ENCODE data around the gene MYL7. TPM values are rescaled to one million over a fixed set of nuclear protein-coding genes. Genes with fewer than 3 reads are reported as not detected.

MYL7 gene
- total RNA-seq, 1 experiment from 2014 or later: not detected

DNA sequence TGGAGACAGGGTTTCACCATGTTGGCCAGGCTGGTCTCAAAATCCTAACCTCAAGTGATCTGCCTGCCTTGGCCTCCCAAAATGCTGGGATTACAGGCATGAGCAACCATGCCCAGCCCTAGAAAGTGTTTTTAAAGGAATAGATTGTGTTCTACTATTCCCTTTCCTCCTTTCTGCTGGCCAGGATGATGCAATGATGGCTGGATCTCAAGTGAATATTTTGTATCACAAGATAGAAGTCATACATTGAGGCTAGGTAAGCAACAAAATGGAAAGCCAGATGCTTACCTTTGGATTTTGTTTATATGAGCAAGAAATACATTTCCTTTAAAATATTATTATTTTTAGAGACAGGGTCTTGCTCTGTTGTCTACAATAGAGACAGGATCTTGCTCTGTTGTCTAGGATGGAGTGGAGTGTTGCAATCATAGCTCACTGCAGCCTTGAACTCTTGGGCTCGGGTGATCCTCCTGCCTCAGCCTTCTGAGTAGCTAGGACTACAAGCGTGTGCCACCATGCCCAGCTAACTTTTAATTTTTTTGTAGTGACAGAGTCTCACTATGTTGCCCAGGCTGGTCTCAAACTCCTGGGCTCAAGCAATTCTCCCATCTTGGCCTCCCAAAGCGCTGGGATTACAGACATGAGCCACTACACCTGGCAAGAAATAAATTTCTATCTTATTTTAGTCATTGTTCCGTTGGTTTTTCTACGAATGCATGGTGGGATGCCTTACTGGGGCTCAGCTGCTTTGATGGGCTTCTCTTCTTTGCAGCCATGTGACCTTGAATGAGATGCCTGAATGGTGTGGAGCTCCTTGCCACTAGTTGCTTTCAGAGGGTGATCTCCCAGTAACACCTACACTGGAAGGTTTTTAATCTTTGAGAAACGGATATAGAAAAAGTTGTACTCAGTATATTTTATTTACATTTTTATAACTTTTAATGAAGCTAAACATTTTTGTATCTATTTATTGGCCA is 42.8 kb downstream of the MYL7 start:
- POLR2A ChIA-PET: interaction anchor here (0.6 to 0.7 kb wide), 2 partner anchors 19 to 42 kb away, joined by 3 to 9 read pairs; no protein-coding TSS in a partner anchor

DNA sequence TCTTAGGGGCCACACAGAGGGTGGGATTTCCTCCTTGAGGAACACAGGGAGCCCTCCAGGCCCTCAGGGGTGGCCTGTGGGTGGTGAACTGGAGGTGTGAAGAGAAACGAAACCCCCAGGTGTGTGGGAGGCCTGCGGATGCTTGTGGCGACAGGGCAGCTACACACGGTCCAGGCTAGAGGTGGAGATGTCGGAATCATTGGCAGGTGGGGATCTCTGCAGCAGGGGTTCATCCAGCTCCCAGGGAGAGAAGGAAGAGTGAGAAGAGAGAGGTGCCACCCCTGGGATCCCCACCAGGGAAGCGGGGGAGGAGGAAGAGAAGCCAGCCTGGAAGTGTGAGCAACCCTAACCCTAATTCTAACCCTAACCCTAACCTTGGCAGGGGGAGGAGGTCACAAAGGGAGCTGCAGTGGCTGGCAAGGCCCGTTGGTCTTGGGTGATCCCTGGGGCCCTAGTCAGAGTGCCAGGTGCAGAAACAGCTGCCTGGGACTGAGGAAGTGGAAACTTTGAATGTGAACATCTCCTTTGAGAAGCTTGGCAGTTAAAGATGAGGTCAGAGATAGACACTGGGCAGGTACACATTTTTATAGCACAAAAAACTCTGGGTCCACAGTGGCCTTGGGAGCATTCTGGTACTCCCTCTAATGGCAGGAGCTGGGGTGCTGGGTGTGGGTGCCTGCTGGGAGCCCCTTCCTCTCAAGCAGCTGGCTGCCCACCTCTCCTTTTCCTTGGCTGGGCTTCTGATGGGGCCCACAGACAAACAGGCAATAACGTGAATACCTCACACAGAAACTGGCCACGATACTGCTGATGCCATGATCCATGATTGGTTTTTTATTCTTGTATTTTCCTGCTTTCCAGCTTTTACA is 43.8 kb downstream of the MYL7 start:
- no TSS peak for BruUV-seq (replicated peaks)
- DNase-seq (ENCODE audit: low read depth, low spot score) (no peak), ATAC-seq (peak; percentile 30)
- peaks cover 15% of the 10 kb centered on the region for H3K4me1 ChIP-seq (ENCODE audit: control insufficient read depth, insufficient read depth, low read length)
- CTCF ChIA-PET: interaction anchor here (0.6 to 1.4 kb wide), 2 partner anchors 10 to 116 kb away, joined by 3 to 4 read pairs; no protein-coding TSS in a partner anchor
- POLR2A ChIA-PET: interaction anchor here (0.6 kb wide), 1 partner anchor 20 kb away, joined by 3 read pairs; no protein-coding TSS in a partner anchor
- TF ChIP-seq POLR2AphosphoS5 (IDR thresholded peaks at IDR 0.05; ENCODE audit: low read depth, low read length): no peak
- no peak for TF ChIP-seq TCF7L2 (IDR thresholded peaks at IDR 0.05; ENCODE audit: low read depth, low read length)
- no peak for TF ChIP-seq SIN3A (IDR thresholded peaks at IDR 0.05; ENCODE audit: borderline replicate concordance, insufficient read depth, low read depth, low read length)
- TF ChIP-seq, protein P1, sequence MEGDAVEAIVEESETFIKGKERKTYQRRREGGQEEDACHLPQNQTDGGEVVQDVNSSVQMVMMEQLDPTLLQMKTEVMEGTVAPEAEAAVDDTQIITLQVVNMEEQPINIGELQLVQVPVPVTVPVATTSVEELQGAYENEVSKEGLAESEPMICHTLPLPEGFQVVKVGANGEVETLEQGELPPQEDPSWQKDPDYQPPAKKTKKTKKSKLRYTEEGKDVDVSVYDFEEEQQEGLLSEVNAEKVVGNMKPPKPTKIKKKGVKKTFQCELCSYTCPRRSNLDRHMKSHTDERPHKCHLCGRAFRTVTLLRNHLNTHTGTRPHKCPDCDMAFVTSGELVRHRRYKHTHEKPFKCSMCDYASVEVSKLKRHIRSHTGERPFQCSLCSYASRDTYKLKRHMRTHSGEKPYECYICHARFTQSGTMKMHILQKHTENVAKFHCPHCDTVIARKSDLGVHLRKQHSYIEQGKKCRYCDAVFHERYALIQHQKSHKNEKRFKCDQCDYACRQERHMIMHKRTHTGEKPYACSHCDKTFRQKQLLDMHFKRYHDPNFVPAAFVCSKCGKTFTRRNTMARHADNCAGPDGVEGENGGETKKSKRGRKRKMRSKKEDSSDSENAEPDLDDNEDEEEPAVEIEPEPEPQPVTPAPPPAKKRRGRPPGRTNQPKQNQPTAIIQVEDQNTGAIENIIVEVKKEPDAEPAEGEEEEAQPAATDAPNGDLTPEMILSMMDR (IDR thresholded peaks at IDR 0.05): no peak
- TF ChIP-seq, protein P2, sequence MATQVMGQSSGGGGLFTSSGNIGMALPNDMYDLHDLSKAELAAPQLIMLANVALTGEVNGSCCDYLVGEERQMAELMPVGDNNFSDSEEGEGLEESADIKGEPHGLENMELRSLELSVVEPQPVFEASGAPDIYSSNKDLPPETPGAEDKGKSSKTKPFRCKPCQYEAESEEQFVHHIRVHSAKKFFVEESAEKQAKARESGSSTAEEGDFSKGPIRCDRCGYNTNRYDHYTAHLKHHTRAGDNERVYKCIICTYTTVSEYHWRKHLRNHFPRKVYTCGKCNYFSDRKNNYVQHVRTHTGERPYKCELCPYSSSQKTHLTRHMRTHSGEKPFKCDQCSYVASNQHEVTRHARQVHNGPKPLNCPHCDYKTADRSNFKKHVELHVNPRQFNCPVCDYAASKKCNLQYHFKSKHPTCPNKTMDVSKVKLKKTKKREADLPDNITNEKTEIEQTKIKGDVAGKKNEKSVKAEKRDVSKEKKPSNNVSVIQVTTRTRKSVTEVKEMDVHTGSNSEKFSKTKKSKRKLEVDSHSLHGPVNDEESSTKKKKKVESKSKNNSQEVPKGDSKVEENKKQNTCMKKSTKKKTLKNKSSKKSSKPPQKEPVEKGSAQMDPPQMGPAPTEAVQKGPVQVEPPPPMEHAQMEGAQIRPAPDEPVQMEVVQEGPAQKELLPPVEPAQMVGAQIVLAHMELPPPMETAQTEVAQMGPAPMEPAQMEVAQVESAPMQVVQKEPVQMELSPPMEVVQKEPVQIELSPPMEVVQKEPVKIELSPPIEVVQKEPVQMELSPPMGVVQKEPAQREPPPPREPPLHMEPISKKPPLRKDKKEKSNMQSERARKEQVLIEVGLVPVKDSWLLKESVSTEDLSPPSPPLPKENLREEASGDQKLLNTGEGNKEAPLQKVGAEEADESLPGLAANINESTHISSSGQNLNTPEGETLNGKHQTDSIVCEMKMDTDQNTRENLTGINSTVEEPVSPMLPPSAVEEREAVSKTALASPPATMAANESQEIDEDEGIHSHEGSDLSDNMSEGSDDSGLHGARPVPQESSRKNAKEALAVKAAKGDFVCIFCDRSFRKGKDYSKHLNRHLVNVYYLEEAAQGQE (IDR thresholded peaks at IDR 0.05; ENCODE audit: insufficient read depth in 1 of 2, low read depth in 2 of 2, low read length in 1 of 2): no peak
- no peaks in the 10 kb centered on the region for H3K36me3 ChIP-seq (ENCODE audit: control insufficient read depth, insufficient read depth, low read length)
- H3K27ac ChIP-seq (ENCODE audit: low read length): no peak overlapping the region
- H3K27me3 ChIP-seq (ENCODE audit: control insufficient read depth, insufficient read depth, low read length): no peaks in the 10 kb centered on the region
- H3K9me3 ChIP-seq (ENCODE audit: control insufficient read depth, insufficient read depth, low read depth, low read length): no peaks in the 10 kb centered on the region
- intact Hi-C loops (cut with micrococcal nuclease; ENCODE audit: unreplicated experiment) (no loop called here), in situ Hi-C loops (cut with HindIII; ENCODE audit: low pct_unique_long_range_greater_than_20kb, low sequenced_read_pairs) (no loop called here)
- no peak overlapping the region for H3K4me3 ChIP-seq (ENCODE audit: low read depth in 2 of 2, low read length in 2 of 2)

More for the DNA sequence above, 42.8 kb downstream of the MYL7 start:
- no peak for DNase-seq (ENCODE audit: low read depth, low spot score)
- in situ Hi-C loops (cut with HindIII; ENCODE audit: low pct_unique_long_range_greater_than_20kb, low sequenced_read_pairs) (no loop called here), intact Hi-C loops (cut with micrococcal nuclease; ENCODE audit: unreplicated experiment) (no loop called here)
- no peaks in the 10 kb centered on the region for H3K27me3 ChIP-seq (ENCODE audit: control insufficient read depth, insufficient read depth, low read length)
- BruUV-seq (replicated peaks): no TSS peak
- no peak overlapping the region for H3K4me3 ChIP-seq (ENCODE audit: low read depth in 2 of 2, low read length in 2 of 2)
- H3K4me1 ChIP-seq (ENCODE audit: control insufficient read depth, insufficient read depth, low read length): peaks cover 15% of the 10 kb centered on the region
- H3K36me3 ChIP-seq (ENCODE audit: control insufficient read depth, insufficient read depth, low read length): no peaks in the 10 kb centered on the region
- no peak for ATAC-seq
- no peak for TF ChIP-seq SIN3A (IDR thresholded peaks at IDR 0.05; ENCODE audit: borderline replicate concordance, insufficient read depth, low read depth, low read length)
- TF ChIP-seq, protein P1 (IDR thresholded peaks at IDR 0.05): no peak
- no peak for TF ChIP-seq TCF7L2 (IDR thresholded peaks at IDR 0.05; ENCODE audit: low read depth, low read length)
- TF ChIP-seq, protein P2 (IDR thresholded peaks at IDR 0.05; ENCODE audit: insufficient read depth in 1 of 2, low read depth in 2 of 2, low read length in 1 of 2): no peak
- no peak for TF ChIP-seq POLR2AphosphoS5 (IDR thresholded peaks at IDR 0.05; ENCODE audit: low read depth, low read length)
- no peaks in the 10 kb centered on the region for H3K9me3 ChIP-seq (ENCODE audit: control insufficient read depth, insufficient read depth, low read depth, low read length)
- H3K27ac ChIP-seq (ENCODE audit: low read length): no peak overlapping the region
- CTCF ChIA-PET: interaction anchor here (1.4 kb wide), 1 partner anchor 11 kb away, joined by 3 read pairs; no protein-coding TSS in a partner anchor

Data from Panc1 (cell line).